H9 (cell line): Measurements from ENCODE around the gene TTC17. TPM values are rescaled to one million over a fixed set of nuclear protein-coding genes. Genes with fewer than 3 reads are reported as not detected.

ENCODE experiments used
- DNase-seq: peaks from one replicate; pipeline ENCODE4 v3.0.0-alpha.2; 2017
- H2AFZ ChIP-seq: one replicate; pipeline ENCODE4 v1.6.1; 2013; ENCODE audit warnings: mild to moderate bottlenecking, low read length, control low read depth, moderate library complexity
- H2AK5ac ChIP-seq: 2 replicates; pipeline ENCODE4 v1.6.1; 2013; ENCODE audit warnings: low read length, control low read depth, mixed read lengths; ENCODE audit not compliant: insufficient read length
- H2BK120ac ChIP-seq: one replicate; pipeline ENCODE4 v1.6.1; 2013; ENCODE audit warnings: low read depth, mild to moderate bottlenecking, low read length, control low read depth, inconsistent platforms; ENCODE audit not compliant: poor library complexity, severe bottlenecking
- H2BK12ac ChIP-seq: 2 replicates; pipeline ENCODE4 v1.6.1; 2013; ENCODE audit warnings: low read length, control low read depth, mixed read lengths, low read depth; ENCODE audit not compliant: insufficient read length
- H2BK15ac ChIP-seq: 2 replicates; pipeline ENCODE4 v1.6.1; 2013; ENCODE audit warnings: low read depth, low read length, control low read depth
- H2BK20ac ChIP-seq: one replicate; pipeline ENCODE4 v1.6.1; 2013; ENCODE audit warnings: low read depth, mild to moderate bottlenecking, low read length, control low read depth, inconsistent platforms; ENCODE audit not compliant: poor library complexity, severe bottlenecking
- H2BK5ac ChIP-seq: 2 replicates; pipeline ENCODE4 v1.6.1; 2013; ENCODE audit warnings: low read length, control low read depth, mixed read lengths; ENCODE audit not compliant: insufficient read length
- H3K14ac ChIP-seq: 2 replicates; pipeline ENCODE4 v1.6.1; 2013; ENCODE audit warnings: low read length, control low read depth; ENCODE audit not compliant: insufficient read depth
- H3K18ac ChIP-seq: 2 replicates; pipeline ENCODE4 v1.6.1; 2013; ENCODE audit warnings: low read depth, mild to moderate bottlenecking, mixed read lengths, low read length, control low read depth; ENCODE audit not compliant: insufficient read length
- H3K23ac ChIP-seq: 2 replicates; pipeline ENCODE4 v1.6.1; 2013; ENCODE audit warnings: low read length, control low read depth, mixed read lengths, low read depth; ENCODE audit not compliant: insufficient read length
- H3K23me2 ChIP-seq: 2 replicates; pipeline ENCODE4 v1.6.1; 2013; ENCODE audit warnings: low read depth, mild to moderate bottlenecking, mixed read lengths, low read length, control low read depth; ENCODE audit not compliant: insufficient read length, poor library complexity, severe bottlenecking
- H3K27ac ChIP-seq: 2 replicates; pipeline ENCODE4 v1.5.1; 2013; ENCODE audit warnings: low read length, control low read depth, mixed read lengths, low read depth; ENCODE audit not compliant: insufficient read length
- H3K27me3 ChIP-seq: 2 replicates; pipeline ENCODE4 v1.6.1; 2013; ENCODE audit warnings: low read length, control low read depth, inconsistent platforms; ENCODE audit not compliant: insufficient read depth
- H3K4ac ChIP-seq: 2 replicates; pipeline ENCODE4 v1.6.1; 2013; ENCODE audit warnings: low read depth, mild to moderate bottlenecking, control low read depth, inconsistent platforms, low read length, moderate library complexity
- H3K4me1 ChIP-seq: 2 replicates; pipeline ENCODE4 v1.6.1; 2013; ENCODE audit warnings: low read length, control low read depth, inconsistent platforms; ENCODE audit not compliant: insufficient read depth
- H3K4me2 ChIP-seq: 2 replicates; pipeline ENCODE4 v1.6.1; 2013; ENCODE audit warnings: low read length, control low read depth, mixed read lengths; ENCODE audit not compliant: insufficient read length, insufficient read depth
- H3K56ac ChIP-seq: 2 replicates; pipeline ENCODE4 v1.6.1; 2013; ENCODE audit warnings: low read depth, mild to moderate bottlenecking, mixed read lengths, low read length, control low read depth; ENCODE audit not compliant: insufficient read length
- H3K79me1 ChIP-seq: 2 replicates; pipeline ENCODE4 v1.6.1; 2013; ENCODE audit warnings: low read depth, mild to moderate bottlenecking, moderate library complexity, low read length, control low read depth, inconsistent platforms; ENCODE audit not compliant: insufficient read depth, poor library complexity, severe bottlenecking
- H3K79me2 ChIP-seq: 2 replicates; pipeline ENCODE4 v1.6.1; 2013; ENCODE audit warnings: low read length, control low read depth, inconsistent platforms; ENCODE audit not compliant: insufficient read depth
- H3K9ac ChIP-seq: 2 replicates; pipeline ENCODE4 v1.6.1; 2013; ENCODE audit warnings: low read length, control low read depth, mixed read lengths; ENCODE audit not compliant: insufficient read length; ENCODE audit errors: extremely low read depth
- H3K9me3 ChIP-seq: one replicate; pipeline ENCODE4 v1.6.1; 2013; ENCODE audit warnings: low read depth, low read length, inconsistent platforms; ENCODE audit not compliant: control insufficient read depth
- H3T11ph ChIP-seq: one replicate; pipeline ENCODE4 v1.6.1; 2013; ENCODE audit warnings: mild to moderate bottlenecking, low read length, control low read depth, inconsistent platforms
- H4K20me1 ChIP-seq: one replicate; pipeline ENCODE4 v1.6.1; 2013; ENCODE audit not compliant: control insufficient read depth, insufficient read length, insufficient read depth
- H4K5ac ChIP-seq: 2 replicates; pipeline ENCODE4 v1.6.1; 2013; ENCODE audit warnings: low read depth, mild to moderate bottlenecking, mixed read lengths, low read length, control low read depth; ENCODE audit not compliant: insufficient read length
- H4K8ac ChIP-seq: replicated peaks from 2 replicates; pipeline ENCODE4 v1.6.1; 2013; ENCODE audit warnings: low read length, control low read depth, mixed read lengths, low read depth; ENCODE audit not compliant: insufficient read length
- H4K91ac ChIP-seq: 2 replicates; pipeline ENCODE4 v1.6.1; 2013; ENCODE audit warnings: low read depth, mild to moderate bottlenecking, moderate library complexity, mixed read lengths, low read length, control low read depth; ENCODE audit not compliant: insufficient read length
- H3K27ac Mint-ChIP-seq, 3 experiments: 2 replicates in 2 of 3; 3 replicates in 1 of 3; pipeline ENCODE4 v1.8.0; 2020 to 2021; ENCODE audit warnings: mixed read lengths in 3 of 3, mild to moderate bottlenecking in 1 of 3, moderate library complexity in 1 of 3
- H3K27me3 Mint-ChIP-seq: 2 replicates; pipeline ENCODE4 v1.8.0; 2021; ENCODE audit warnings: low read depth, mild to moderate bottlenecking, moderate library complexity, mixed read lengths
- H3K36me3 Mint-ChIP-seq, 3 experiments: 2 replicates in 2 of 3; 3 replicates in 1 of 3; pipeline ENCODE4 v1.8.0; 2020 to 2021; ENCODE audit warnings: low read depth in 3 of 3, mixed read lengths in 3 of 3; ENCODE audit not compliant: insufficient read depth in 1 of 3
- H3K4me1 Mint-ChIP-seq, 2 experiments: 2 replicates each; pipeline ENCODE4 v1.8.0; 2020; ENCODE audit warnings: mixed read lengths in 2 of 2
- H3K4me3 Mint-ChIP-seq, 2 experiments: 2 replicates in 1 of 2; 3 replicates in 1 of 2; pipeline ENCODE4 v1.8.0; 2020 to 2021; ENCODE audit warnings: mild to moderate bottlenecking in 2 of 2, mixed read lengths in 2 of 2, moderate library complexity in 1 of 2
- H3K9me3 Mint-ChIP-seq, 2 experiments: 2 replicates in 1 of 2; 3 replicates in 1 of 2; pipeline ENCODE4 v1.8.0; 2020; ENCODE audit warnings: mild to moderate bottlenecking in 2 of 2, mixed read lengths in 2 of 2, moderate library complexity in 1 of 2
- WGBS: extraction: QIAGEN DNeasy Blood & Tissue Kit; methylation state at CpG from one replicate; pipeline ENCODE4 v1.1.7; 2013; ENCODE audit warnings: missing lambda C conversion rate, low lambda C conversion rate, mixed read lengths; ENCODE audit not compliant: insufficient read length; ENCODE audit errors: extremely low coverage; 5-methylcytosine and 5-hydroxymethylcytosine counted together
- total RNA-seq: library from RNA; stranded (reverse); gene quantifications from 2 replicates; pipeline ENCODE4 v1.2.1, GENCODE V29; 2021
- TF ChIP-seq, protein P1 (sequence below): fragments of 200-600 bp; sonication (generic); conservative IDR thresholded peaks from 3 replicates; pipeline ENCODE4 v1.8.0; 2021; ENCODE audit warnings: antibody characterized with exemption, mild to moderate bottlenecking

TTC17 gene
- total RNA-seq, 1 experiment from 2014 or later: 68.5 TPM

DNA sequence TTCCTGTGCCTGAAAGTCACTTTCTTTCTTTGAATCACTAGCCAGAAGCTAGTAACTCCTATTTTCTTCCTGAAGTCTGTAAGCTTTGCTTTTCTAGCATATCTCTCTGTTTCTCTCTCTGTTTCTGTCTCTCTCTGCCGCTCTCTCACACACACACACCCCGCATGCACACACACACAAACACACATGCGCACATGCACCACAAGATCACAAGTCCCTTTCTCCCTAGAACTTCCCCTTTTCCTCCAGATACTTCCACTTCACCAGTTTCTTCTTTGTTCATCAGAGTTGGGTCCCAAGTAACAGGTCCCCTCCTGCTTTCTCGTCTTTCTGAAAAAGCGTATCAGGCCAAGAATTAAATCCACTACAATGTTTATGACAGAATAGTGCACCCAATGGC, 173.3 kb downstream of the TTC17 start:
- no peak for DNase-seq
- H3K79me2 ChIP-seq: no peaks in the 10 kb centered on the region
- H3K27me3 Mint-ChIP-seq: peaks cover 8% of the 10 kb centered on the region
- no peaks in the 10 kb centered on the region for H3K36me3 Mint-ChIP-seq
- H3K4ac ChIP-seq: no peak overlapping the region
- no peaks in the 10 kb centered on the region for H3K9me3 Mint-ChIP-seq
- no peak overlapping the region for H3K18ac ChIP-seq
- H3K27me3 ChIP-seq: no peaks in the 10 kb centered on the region
- H3K9ac ChIP-seq: no peak overlapping the region
- no peaks in the 10 kb centered on the region for H3K9me3 ChIP-seq
- H3K4me3 Mint-ChIP-seq: no peak overlapping the region
- H3K23ac ChIP-seq: no peak overlapping the region
- H3K27ac ChIP-seq: no peak overlapping the region
- H3T11ph ChIP-seq: no peak overlapping the region
- H3K56ac ChIP-seq: no peak overlapping the region
- no peaks in the 10 kb centered on the region for H3K4me1 ChIP-seq
- no peaks in the 10 kb centered on the region for H4K20me1 ChIP-seq
- H3K4me2 ChIP-seq: no peak overlapping the region
- no CpG with 5 or more reads among the region's 5 CpGs for WGBS
- no peaks in the 10 kb centered on the region for H3K23me2 ChIP-seq
- H4K91ac ChIP-seq: no peak overlapping the region
- no peak overlapping the region for H2BK12ac ChIP-seq
- H3K79me1 ChIP-seq: no peaks in the 10 kb centered on the region
- H4K5ac ChIP-seq: no peak overlapping the region
- H3K27ac Mint-ChIP-seq: no peak overlapping the region
- H4K8ac ChIP-seq: no peak overlapping the region
- no peak overlapping the region for H2AK5ac ChIP-seq
- H2AFZ ChIP-seq: no peak overlapping the region
- H2BK5ac ChIP-seq: no peak overlapping the region
- no peak overlapping the region for H2BK120ac ChIP-seq
- H2BK20ac ChIP-seq: no peak overlapping the region
- no peaks in the 10 kb centered on the region for H3K4me1 Mint-ChIP-seq
- H2BK15ac ChIP-seq: no peak overlapping the region
- TF ChIP-seq, protein P1, sequence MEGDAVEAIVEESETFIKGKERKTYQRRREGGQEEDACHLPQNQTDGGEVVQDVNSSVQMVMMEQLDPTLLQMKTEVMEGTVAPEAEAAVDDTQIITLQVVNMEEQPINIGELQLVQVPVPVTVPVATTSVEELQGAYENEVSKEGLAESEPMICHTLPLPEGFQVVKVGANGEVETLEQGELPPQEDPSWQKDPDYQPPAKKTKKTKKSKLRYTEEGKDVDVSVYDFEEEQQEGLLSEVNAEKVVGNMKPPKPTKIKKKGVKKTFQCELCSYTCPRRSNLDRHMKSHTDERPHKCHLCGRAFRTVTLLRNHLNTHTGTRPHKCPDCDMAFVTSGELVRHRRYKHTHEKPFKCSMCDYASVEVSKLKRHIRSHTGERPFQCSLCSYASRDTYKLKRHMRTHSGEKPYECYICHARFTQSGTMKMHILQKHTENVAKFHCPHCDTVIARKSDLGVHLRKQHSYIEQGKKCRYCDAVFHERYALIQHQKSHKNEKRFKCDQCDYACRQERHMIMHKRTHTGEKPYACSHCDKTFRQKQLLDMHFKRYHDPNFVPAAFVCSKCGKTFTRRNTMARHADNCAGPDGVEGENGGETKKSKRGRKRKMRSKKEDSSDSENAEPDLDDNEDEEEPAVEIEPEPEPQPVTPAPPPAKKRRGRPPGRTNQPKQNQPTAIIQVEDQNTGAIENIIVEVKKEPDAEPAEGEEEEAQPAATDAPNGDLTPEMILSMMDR: no peak
- no peak overlapping the region for H3K14ac ChIP-seq
